Endodermal cell (in vitro differentiated cells): ENCODE results near the gene SF3A2. TPM values are rescaled to one million over a fixed set of nuclear protein-coding genes. Genes with fewer than 3 reads are reported as not detected.

Experiments used
- DNase-seq: peaks from one replicate; pipeline ENCODE4 v3.0.0-alpha.2; 2017
- H3K27ac ChIP-seq: 2 replicates; pipeline ENCODE4 v1.5.1; 2013; ENCODE audit warnings: mild to moderate bottlenecking, low read depth, low read length, moderate library complexity
- H3K27me3 ChIP-seq: 2 replicates; pipeline ENCODE4 v1.6.1; 2013; ENCODE audit warnings: mild to moderate bottlenecking, low read length, moderate library complexity; ENCODE audit not compliant: insufficient read depth, control insufficient read depth, poor library complexity, severe bottlenecking
- H3K36me3 ChIP-seq: 2 replicates; pipeline ENCODE4 v1.7.0; 2013; ENCODE audit warnings: mild to moderate bottlenecking, low read length, moderate library complexity; ENCODE audit not compliant: control insufficient read depth, insufficient read depth
- H3K4me1 ChIP-seq: one replicate; pipeline ENCODE4 v1.7.0; 2013; ENCODE audit warnings: low read length; ENCODE audit not compliant: control insufficient read depth, insufficient read depth
- H3K4me3 ChIP-seq: 2 replicates; pipeline ENCODE4 v1.5.1; 2013; ENCODE audit warnings: mild to moderate bottlenecking, low read length, moderate library complexity
- H3K9ac ChIP-seq: 2 replicates; pipeline ENCODE4 v1.6.1; 2013; ENCODE audit warnings: mild to moderate bottlenecking, low read length, moderate library complexity; ENCODE audit not compliant: poor library complexity, severe bottlenecking; ENCODE audit errors: extremely low read depth
- H3K9me3 ChIP-seq: 2 replicates; pipeline ENCODE4 v1.6.1; 2013; ENCODE audit warnings: mild to moderate bottlenecking, low read length, moderate library complexity; ENCODE audit not compliant: control insufficient read depth
- H3K27ac Mint-ChIP-seq: 2 replicates; pipeline ENCODE4 v1.8.0; 2020; ENCODE audit warnings: mixed read lengths
- H3K27me3 Mint-ChIP-seq: 2 replicates; pipeline ENCODE4 v1.8.0; 2021; ENCODE audit warnings: mild to moderate bottlenecking, mixed read lengths; ENCODE audit not compliant: insufficient read depth
- H3K36me3 Mint-ChIP-seq: 2 replicates; pipeline ENCODE4 v1.8.0; 2020; ENCODE audit warnings: low read depth, mixed read lengths
- H3K4me1 Mint-ChIP-seq: 2 replicates; pipeline ENCODE4 v1.8.0; 2020; ENCODE audit warnings: mixed read lengths
- H3K4me3 Mint-ChIP-seq: 2 replicates; pipeline ENCODE4 v1.8.0; 2020; ENCODE audit warnings: mild to moderate bottlenecking, moderate library complexity, mixed read lengths
- H3K9me3 Mint-ChIP-seq: 2 replicates; pipeline ENCODE4 v1.8.0; 2020; ENCODE audit warnings: mild to moderate bottlenecking, mixed read lengths
- WGBS, 2 experiments: methylation state at CpG; one replicate each; pipeline versions ENCODE4 v1.1.5 to v1.1.7; 2013; ENCODE audit warnings: missing lambda C conversion rate in 2 of 2, mixed read lengths in 1 of 2; ENCODE audit not compliant: insufficient coverage in 1 of 2, insufficient read length in 1 of 2; 5-methylcytosine and 5-hydroxymethylcytosine counted together
- total RNA-seq, 2 donors: library from RNA; stranded (reverse); fragmentation: NEBNext Ultra II Directional in 1 of 2; extraction: Animal tissue kit (Norgen Biotek cat#: 25700) in 1 of 2; gene quantifications; 2 replicates in 1 of 2; 3 replicates in 1 of 2; pipeline ENCODE4 v1.2.1, GENCODE V29; 2021
- TF ChIP-seq, protein P1 (sequence below): fragments of 200-600 bp; sonication (generic); conservative IDR thresholded peaks from 2 replicates; pipeline ENCODE4 v1.5.0; 2021; ENCODE audit warnings: antibody characterized with exemption, mild to moderate bottlenecking

Gene SF3A2
- total RNA-seq, 2 donors from 2014 or later: 126 to 132 TPM

DNA sequence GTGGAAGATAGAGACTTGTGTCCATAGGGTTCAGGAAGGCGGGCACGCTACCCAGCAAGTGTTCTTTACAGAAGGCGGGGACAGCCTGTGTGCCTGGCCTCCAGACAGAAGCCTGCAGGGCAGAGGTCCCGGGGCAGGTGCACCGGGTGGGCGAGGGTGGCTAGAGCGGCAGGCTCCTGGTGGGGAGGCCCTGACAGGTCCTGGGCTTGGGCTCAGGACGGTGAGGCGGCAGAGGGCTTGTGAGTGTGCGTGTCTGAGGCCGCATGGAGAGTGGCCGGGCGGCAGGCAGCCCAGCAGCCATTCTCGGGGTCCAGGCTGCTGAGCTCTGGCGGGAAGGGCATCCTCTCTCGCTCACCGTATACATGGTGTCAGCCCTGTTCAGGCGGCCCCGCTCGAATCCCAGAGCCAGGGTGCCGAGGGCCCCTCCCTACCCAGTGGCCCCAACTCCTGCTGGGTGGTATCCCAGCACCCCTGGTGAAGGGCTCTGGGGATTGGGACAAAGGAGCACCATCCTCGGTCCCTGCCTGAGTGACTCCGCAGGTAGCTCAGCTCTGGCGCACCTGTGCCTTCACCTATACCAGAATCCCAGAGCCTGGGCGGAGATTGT is 9.5 kb downstream of the SF3A2 start:
- Mint-ChIP-seq H3K27me3 (no peaks in the 10 kb centered on the region), H3K4me1 (peaks cover under 1% of the 10 kb centered on the region), H3K4me3 (no peak overlapping the region), H3K9me3 (no peaks in the 10 kb centered on the region), H3K36me3 (peaks cover 24% of the 10 kb centered on the region), H3K27ac (no peak overlapping the region)
- no peaks in the 10 kb centered on the region for H3K4me1 ChIP-seq
- no peak overlapping the region for H3K4me3 ChIP-seq
- TF ChIP-seq, protein P1, sequence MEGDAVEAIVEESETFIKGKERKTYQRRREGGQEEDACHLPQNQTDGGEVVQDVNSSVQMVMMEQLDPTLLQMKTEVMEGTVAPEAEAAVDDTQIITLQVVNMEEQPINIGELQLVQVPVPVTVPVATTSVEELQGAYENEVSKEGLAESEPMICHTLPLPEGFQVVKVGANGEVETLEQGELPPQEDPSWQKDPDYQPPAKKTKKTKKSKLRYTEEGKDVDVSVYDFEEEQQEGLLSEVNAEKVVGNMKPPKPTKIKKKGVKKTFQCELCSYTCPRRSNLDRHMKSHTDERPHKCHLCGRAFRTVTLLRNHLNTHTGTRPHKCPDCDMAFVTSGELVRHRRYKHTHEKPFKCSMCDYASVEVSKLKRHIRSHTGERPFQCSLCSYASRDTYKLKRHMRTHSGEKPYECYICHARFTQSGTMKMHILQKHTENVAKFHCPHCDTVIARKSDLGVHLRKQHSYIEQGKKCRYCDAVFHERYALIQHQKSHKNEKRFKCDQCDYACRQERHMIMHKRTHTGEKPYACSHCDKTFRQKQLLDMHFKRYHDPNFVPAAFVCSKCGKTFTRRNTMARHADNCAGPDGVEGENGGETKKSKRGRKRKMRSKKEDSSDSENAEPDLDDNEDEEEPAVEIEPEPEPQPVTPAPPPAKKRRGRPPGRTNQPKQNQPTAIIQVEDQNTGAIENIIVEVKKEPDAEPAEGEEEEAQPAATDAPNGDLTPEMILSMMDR: no peak
- no peaks in the 10 kb centered on the region for H3K27me3 ChIP-seq
- H3K9ac ChIP-seq: no peak overlapping the region
- no peak overlapping the region for H3K27ac ChIP-seq
- 92 to 93% methylated on average over 18 to 25 of the region's 25 CpGs for WGBS, 2 experiments
- no peak for DNase-seq
- peaks cover 55% of the 10 kb centered on the region for H3K36me3 ChIP-seq
- H3K9me3 ChIP-seq: no peaks in the 10 kb centered on the region

DNA sequence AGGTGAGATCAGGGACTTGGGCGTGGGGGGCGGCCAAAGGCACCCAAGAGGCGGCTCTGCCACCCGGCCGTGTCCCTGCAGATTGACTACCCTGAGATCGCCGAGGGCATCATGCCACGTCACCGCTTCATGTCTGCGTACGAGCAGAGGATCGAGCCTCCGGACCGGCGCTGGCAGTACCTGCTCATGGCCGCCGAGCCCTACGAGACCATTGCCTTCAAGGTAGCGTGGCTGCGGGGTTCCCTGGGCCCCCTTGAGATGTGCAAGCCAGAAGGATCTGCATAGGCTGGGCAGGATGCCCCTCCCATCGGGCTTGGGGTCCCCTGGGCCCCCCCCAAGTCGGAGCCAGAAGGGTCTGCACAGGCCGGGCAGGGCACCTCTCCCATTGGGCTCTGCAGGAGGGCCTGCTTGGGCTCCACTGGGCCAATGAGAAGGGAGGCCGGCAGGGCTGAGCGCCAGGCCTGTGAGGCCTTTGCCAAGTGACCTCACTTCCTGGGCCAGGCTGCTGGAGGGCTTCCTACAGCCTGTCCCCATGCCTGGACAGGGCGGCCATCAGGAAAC is 10.3 kb downstream of the SF3A2 start:
- Mint-ChIP-seq H3K9me3 (no peaks in the 10 kb centered on the region), H3K36me3 (peaks cover 23% of the 10 kb centered on the region), H3K27me3 (no peaks in the 10 kb centered on the region), H3K27ac (no peak overlapping the region), H3K4me1 (no peaks in the 10 kb centered on the region), H3K4me3 (no peak overlapping the region)
- Histone ChIP-seq H3K9me3 (no peaks in the 10 kb centered on the region), H3K27me3 (peaks cover under 1% of the 10 kb centered on the region), H3K36me3 (peaks cover 48% of the 10 kb centered on the region), H3K4me3 (no peak overlapping the region), H3K9ac (no peak overlapping the region), H3K4me1 (no peaks in the 10 kb centered on the region), H3K27ac (no peak overlapping the region)
- 92 to 95% methylated on average over 18 to 26 of the region's 26 CpGs for WGBS, 2 experiments
- TF ChIP-seq, protein P1: no peak
- DNase-seq: no peak

DNA sequence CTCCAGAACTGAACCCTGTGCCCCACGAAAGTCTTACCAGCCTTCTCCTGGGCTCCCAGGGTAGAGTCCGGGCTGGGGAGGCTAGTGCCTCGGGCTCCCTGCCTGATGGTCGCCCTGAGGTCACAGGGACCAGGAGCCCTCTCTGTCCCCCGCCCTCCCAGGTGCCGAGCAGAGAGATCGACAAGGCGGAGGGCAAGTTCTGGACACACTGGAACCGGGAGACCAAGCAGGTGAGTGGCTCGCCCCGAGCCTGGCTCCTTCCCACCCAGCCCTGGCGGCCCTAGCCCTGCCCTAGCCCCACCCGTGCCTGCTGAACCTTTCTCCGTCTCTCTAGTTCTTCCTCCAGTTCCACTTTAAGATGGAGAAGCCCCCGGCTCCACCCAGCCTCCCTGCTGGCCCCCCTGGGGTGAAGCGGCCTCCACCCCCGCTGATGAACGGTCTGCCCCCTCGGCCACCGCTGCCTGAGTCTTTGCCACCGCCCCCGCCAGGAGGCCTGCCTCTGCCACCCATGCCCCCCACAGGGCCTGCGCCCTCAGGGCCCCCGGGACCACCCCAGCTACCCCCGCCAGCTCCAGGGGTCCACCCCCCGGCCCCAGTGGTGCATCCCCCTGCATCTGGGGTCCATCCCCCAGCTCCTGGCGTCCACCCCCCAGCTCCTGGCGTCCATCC is 10.9 kb downstream of the SF3A2 start:
- H3K4me3 ChIP-seq: no peak overlapping the region
- WGBS, 2 experiments: 93 to 95% methylated on average over 11 to 21 of the region's 28 CpGs
- no peak overlapping the region for H3K27ac ChIP-seq
- H3K9me3 Mint-ChIP-seq: no peaks in the 10 kb centered on the region
- H3K27me3 ChIP-seq: peaks cover 7% of the 10 kb centered on the region
- peaks cover 18% of the 10 kb centered on the region for H3K36me3 Mint-ChIP-seq
- no peaks in the 10 kb centered on the region for H3K9me3 ChIP-seq
- no peak overlapping the region for H3K27ac Mint-ChIP-seq
- TF ChIP-seq, protein P1: no peak
- H3K27me3 Mint-ChIP-seq: peaks cover 2% of the 10 kb centered on the region
- no peaks in the 10 kb centered on the region for H3K4me1 ChIP-seq
- peaks cover 43% of the 10 kb centered on the region for H3K36me3 ChIP-seq
- no peak overlapping the region for H3K9ac ChIP-seq
- H3K4me1 Mint-ChIP-seq: no peaks in the 10 kb centered on the region
- H3K4me3 Mint-ChIP-seq: no peak overlapping the region
- DNase-seq: no peak
